ENCODE measurements around the gene ATP10D. TPM values are rescaled to one million over a fixed set of nuclear protein-coding genes. Genes with fewer than 3 reads are reported as not detected.

ATP10D gene
- total and polyA plus RNA-seq, 2 donors (not counting 3 experiments of a cell fraction or from before 2014, with no cell fraction given) = 34.1 to 40.2 TPM

GRCh38 chr4:47490550-47490949 lies 5.5 kb downstream of the ATP10D start:
- POLR2A ChIA-PET = no interaction called here
- no peak for FAIRE-seq

More at GRCh38 chr4:47490550-47490949, 5.5 kb downstream of the ATP10D start:
- DNase-seq (ENCODE audit: low read depth, low spot score) = peak; percentile 80
- Histone ChIP-seq H2AFZ (ENCODE audit: low read depth, low read length) (no peak overlapping the region), H3K27ac (ENCODE audit: insufficient read depth, low read depth, low read length) (no peak overlapping the region), H3K4me3 (replicated peaks in 1 of 3; ENCODE audit: insufficient read depth in 1 of 3, low read depth in 1 of 3, low read length in 3 of 3) (no peak overlapping the region), H3K27me3 (ENCODE audit: control insufficient read depth in 2 of 2, insufficient read depth in 2 of 2, low read length in 2 of 2) (no peaks in the 10 kb centered on the region), H3K4me2 (ENCODE audit: insufficient read depth, low read length) (no peak overlapping the region), H3K4me1 (ENCODE audit: control insufficient read depth, extremely low read depth, insufficient read depth, low read length) (peaks cover 8% of the 10 kb centered on the region), H3K9ac (replicated peaks; ENCODE audit: extremely low read depth, insufficient read depth, low read length) (no peak overlapping the region), H4K20me1 (replicated peaks; ENCODE audit: control insufficient read depth, extremely low read depth, insufficient read depth, low read length) (no peaks in the 10 kb centered on the region), H3K9me3 (replicated peaks; ENCODE audit: control insufficient read depth, insufficient read depth, low read length) (no peaks in the 10 kb centered on the region), H3K9me1 (replicated peaks; ENCODE audit: control insufficient read depth, extremely low read depth, insufficient read depth, low read length) (no peaks in the 10 kb centered on the region), H3K36me3 (ENCODE audit: control insufficient read depth in 2 of 2, extremely low read depth in 1 of 2, insufficient read depth in 2 of 2, low read length in 2 of 2) (peaks cover 0 to 2% of the 10 kb centered on the region in 2 experiments), H3K79me2 (ENCODE audit: control insufficient read depth, insufficient read depth, low read length) (peaks cover 7% of the 10 kb centered on the region)
- dilution Hi-C loops (cut with MboI; ENCODE audit: extremely low pct_ligation_motif_present, low sequenced_read_pairs) (no loop called here), intact Hi-C loops (cut with micrococcal nuclease) (loop anchor here (1.0 to 5.0 kb wide), 2 partner anchors 74 to 177 kb away; no protein-coding TSS in a partner anchor)
- CTCF ChIA-PET = interaction anchor here (1.5 kb wide), 1 partner anchor 178 kb away, joined by 3 read pairs; no protein-coding TSS in a partner anchor
- TF ChIP-seq GATA2 (IDR thresholded peaks at IDR 0.05; ENCODE audit: insufficient read depth, insufficient read length, low read depth, low read length) (no peak), POLR2AphosphoS5 (IDR thresholded peaks at IDR 0.05; ENCODE audit: insufficient read depth, low read depth, low read length) (no peak), EZH2 (IDR thresholded peaks at IDR 0.05; ENCODE audit: borderline replicate concordance, low read depth, low read length, severe bottlenecking) (no peak), JUN (IDR thresholded peaks at IDR 0.05; ENCODE audit: borderline replicate concordance, insufficient read depth, insufficient read length, low read depth) (peak; percentile 45), MYC (IDR thresholded peaks at IDR 0.05; ENCODE audit: low read depth, low read length) (no peak), FOS (IDR thresholded peaks at IDR 0.05; ENCODE audit: borderline replicate concordance, insufficient read depth, low read length) (no peak), MAX (IDR thresholded peaks at IDR 0.05; ENCODE audit: insufficient read depth, insufficient read length) (no peak), CTCF (IDR thresholded peaks at IDR 0.05; ENCODE audit: extremely low read depth in 1 of 2, insufficient read depth in 1 of 2, low read depth in 1 of 2, low read length in 2 of 2) (peak; percentile 57 to 64), POLR2A (IDR thresholded peaks at IDR 0.05; ENCODE audit: low read depth, low read length) (no peak)
- no TSS peak for BruUV-seq (replicated peaks)
